Measurements from ENCODE around the gene NSUN6. TPM values are rescaled to one million over a fixed set of nuclear protein-coding genes. Genes with fewer than 3 reads are reported as not detected.

Gene NSUN6
- total RNA-seq, result 10 to 100 TPM; 18.2 to 19.2 TPM

GRCh38 chr10:18651324-18652007 is at the start of gene NSUN6:
Gene NSUN6 (minus strand): TSS chr10:18651587. CDS start chr10:18651203, 384 bp downstream.
- ATAC-seq (peak; percentile 98 to 99), DNase-seq (ENCODE audit: low spot score in 2 of 2) (peak; percentile 86 to 91)
- Mint-ChIP-seq H3K36me3 (peaks cover 17 to 19% of the 10 kb centered on the region in 2 donors), H3K27ac (peak within 1 kb of the TSS; percentile 95 to 98), H3K9me3 (no peaks in the 10 kb centered on the region)

- ATAC-seq, result peak; percentile 47 to 96
- Mint-ChIP-seq H3K27ac (peak overlapping the region; percentile 12 to 20), H3K36me3 (no peaks in the 10 kb centered on the region), H3K9me3 (no peaks in the 10 kb centered on the region)
- no peak for DNase-seq (ENCODE audit: low spot score in 2 of 2)
Measured at GRCh38 chr10:18699849-18700840, 48.8 kb upstream of the NSUN6 start.

GRCh38 chr10:18690541-18690940 is 39.2 kb upstream of the NSUN6 start:
- Mint-ChIP-seq H3K27ac (no peak overlapping the region), H3K9me3 (no peaks in the 10 kb centered on the region), H3K36me3 (no peaks in the 10 kb centered on the region)
- DNase-seq (ENCODE audit: low spot score in 2 of 2), result no peak
- ATAC-seq, result no peak

GRCh38 chr10:18689498-18689897 is 38.1 kb upstream of the NSUN6 start:
- H3K9me3 Mint-ChIP-seq, result no peaks in the 10 kb centered on the region
- ATAC-seq, result peak in 1 of 2 donors; percentile 39
- H3K27ac Mint-ChIP-seq, result no peak overlapping the region
- no peaks in the 10 kb centered on the region for H3K36me3 Mint-ChIP-seq
- DNase-seq (ENCODE audit: low spot score in 2 of 2), result no peak

GRCh38 chr10:18687706-18688105 is 36.3 kb upstream of the NSUN6 start:
- no peaks in the 10 kb centered on the region for H3K36me3 Mint-ChIP-seq
- no peak overlapping the region for H3K27ac Mint-ChIP-seq
- ATAC-seq (no peak), DNase-seq (ENCODE audit: low spot score in 2 of 2) (no peak)
- H3K9me3 Mint-ChIP-seq, result no peaks in the 10 kb centered on the region

GRCh38 chr10:18687195-18687594 is 35.8 kb upstream of the NSUN6 start:
- no peak for ATAC-seq
- DNase-seq (ENCODE audit: low spot score in 2 of 2), result no peak
- Mint-ChIP-seq H3K36me3 (no peaks in the 10 kb centered on the region), H3K9me3 (no peaks in the 10 kb centered on the region), H3K27ac (no peak overlapping the region)

GRCh38 chr10:18685555-18685954 is 34.2 kb upstream of the NSUN6 start:
- ATAC-seq (no peak), DNase-seq (ENCODE audit: low spot score in 2 of 2) (no peak)
- Mint-ChIP-seq H3K36me3 (no peaks in the 10 kb centered on the region), H3K9me3 (no peaks in the 10 kb centered on the region), H3K27ac (no peak overlapping the region)

GRCh38 chr10:18684953-18685352 is 33.6 kb upstream of the NSUN6 start:
- Mint-ChIP-seq H3K27ac (no peak overlapping the region), H3K9me3 (no peaks in the 10 kb centered on the region), H3K36me3 (no peaks in the 10 kb centered on the region)
- ATAC-seq (peak; percentile 41 to 52), DNase-seq (ENCODE audit: low spot score in 2 of 2) (no peak)

GRCh38 chr10:18684416-18684815 is 33.0 kb upstream of the NSUN6 start:
- no peak overlapping the region for H3K27ac Mint-ChIP-seq
- H3K36me3 Mint-ChIP-seq, result no peaks in the 10 kb centered on the region
- ATAC-seq, result no peak
- H3K9me3 Mint-ChIP-seq, result no peaks in the 10 kb centered on the region
- DNase-seq (ENCODE audit: low spot score in 2 of 2), result no peak

- peak overlapping the region; percentile 39 to 58 for H3K27ac Mint-ChIP-seq
- ATAC-seq, result peak in 1 of 2 donors; percentile 58
- DNase-seq (ENCODE audit: low spot score in 2 of 2), result no peak
- H3K36me3 Mint-ChIP-seq, result no peaks in the 10 kb centered on the region
- H3K9me3 Mint-ChIP-seq, result no peaks in the 10 kb centered on the region
Measured at GRCh38 chr10:18683427-18683826, 32.0 kb upstream of the NSUN6 start.

GRCh38 chr10:18681971-18682411 is 30.6 kb upstream of the NSUN6 start:
- no peak overlapping the region for H3K27ac Mint-ChIP-seq
- H3K9me3 Mint-ChIP-seq, result no peaks in the 10 kb centered on the region
- H3K36me3 Mint-ChIP-seq, result no peaks in the 10 kb centered on the region
- DNase-seq (ENCODE audit: low spot score in 2 of 2), result no peak
- no peak for ATAC-seq

GRCh38 chr10:18681366-18681765 is 30.0 kb upstream of the NSUN6 start:
- DNase-seq (ENCODE audit: low spot score in 2 of 2), result no peak
- Mint-ChIP-seq H3K27ac (no peak overlapping the region), H3K9me3 (no peaks in the 10 kb centered on the region), H3K36me3 (no peaks in the 10 kb centered on the region)
- ATAC-seq, result no peak

- H3K36me3 Mint-ChIP-seq, result no peaks in the 10 kb centered on the region
Measured at GRCh38 chr10:18680754-18681153, 29.4 kb upstream of the NSUN6 start.

GRCh38 chr10:18675086-18675801 is 23.9 kb upstream of the NSUN6 start:
- Mint-ChIP-seq H3K27ac (no peak overlapping the region), H3K9me3 (no peaks in the 10 kb centered on the region), H3K36me3 (no peaks in the 10 kb centered on the region)
- DNase-seq (ENCODE audit: low spot score in 2 of 2) (no peak), ATAC-seq (no peak)

More at GRCh38 chr10:18680754-18681153, 29.4 kb upstream of the NSUN6 start:
- H3K9me3 Mint-ChIP-seq, result no peaks in the 10 kb centered on the region
- H3K27ac Mint-ChIP-seq, result no peak overlapping the region
- DNase-seq (ENCODE audit: low spot score in 2 of 2) (no peak), ATAC-seq (no peak)

GRCh38 chr10:18668026-18668425 is 16.6 kb upstream of the NSUN6 start:
- Mint-ChIP-seq H3K27ac (no peak overlapping the region), H3K9me3 (no peaks in the 10 kb centered on the region), H3K36me3 (peaks cover 0 to 4% of the 10 kb centered on the region in 2 donors)
- ATAC-seq, result no peak
- DNase-seq (ENCODE audit: low spot score in 2 of 2), result no peak

GRCh38 chr10:18666810-18667209 is 15.4 kb upstream of the NSUN6 start:
- Mint-ChIP-seq H3K9me3 (no peaks in the 10 kb centered on the region), H3K36me3 (peaks cover 4 to 7% of the 10 kb centered on the region in 2 donors), H3K27ac (no peak overlapping the region)
- ATAC-seq, result no peak
- DNase-seq (ENCODE audit: low spot score in 2 of 2), result no peak
